SHP77 treated with DMSO at 0.1 percent for 48 hours (cell line): ENCODE data around the gene LYPD5.
"Not testable (repeated sequence)": the region's sequence is repeated elsewhere in the genome, so short reads cannot be mapped to it uniquely, and the experiment has no call there.

Experiments used
- DNase-seq: peaks from one replicate; lab custom pipeline; 2025; lab: John Stamatoyannopoulos, UW

LYPD5 gene

GRCh38 chr19:43806401-43806800, 4.2 kb upstream of the LYPD5 start:
- DNase-seq = not testable (repeated sequence)

- no peak for DNase-seq
Observed at GRCh38 chr19:43804432-43804831, 2.2 kb upstream of the LYPD5 start.

- no peak for DNase-seq
Observed at GRCh38 chr19:43799502-43800142, 2.6 kb downstream of the LYPD5 start.

- no peak for DNase-seq
Observed at GRCh38 chr19:43798546-43799409, 3.5 kb downstream of the LYPD5 start.

GRCh38 chr19:43798026-43798545, 4.2 kb downstream of the LYPD5 start:
- DNase-seq = no peak

- DNase-seq = no peak
Observed at GRCh38 chr19:43797556-43797955, 4.7 kb downstream of the LYPD5 start.

GRCh38 chr19:43797118-43797517, 5.1 kb downstream of the LYPD5 start:
- no peak for DNase-seq

GRCh38 chr19:43790587-43790986, 11.7 kb downstream of the LYPD5 start:
- DNase-seq = no peak

- DNase-seq = no peak
Observed at GRCh38 chr19:43789029-43789428, 13.2 kb downstream of the LYPD5 start.

- no peak for DNase-seq
Observed at GRCh38 chr19:43786665-43787064, 15.6 kb downstream of the LYPD5 start.

- peak; percentile 21 for DNase-seq
Observed at GRCh38 chr19:43784981-43785808, 17.1 kb downstream of the LYPD5 start.

GRCh38 chr19:43784241-43784980, 17.8 kb downstream of the LYPD5 start:
- DNase-seq = no peak

- no peak for DNase-seq
Observed at GRCh38 chr19:43783636-43784035, 18.6 kb downstream of the LYPD5 start.

- DNase-seq = no peak
Observed at GRCh38 chr19:43782689-43783231, 19.5 kb downstream of the LYPD5 start.

- no peak for DNase-seq
Observed at GRCh38 chr19:43782311-43782660, 20.0 kb downstream of the LYPD5 start.

- DNase-seq = no peak
Observed at GRCh38 chr19:43781630-43782310, 20.5 kb downstream of the LYPD5 start.

- DNase-seq = no peak
Observed at GRCh38 chr19:43780706-43781525, 21.3 kb downstream of the LYPD5 start, which contains the start of gene KCNN4. KCNN4 (minus strand) TSS chr19:43780973; CDS start chr19:43780861, 112 bp downstream.

- DNase-seq = no peak
Observed at GRCh38 chr19:43779820-43780219, 22.4 kb downstream of the LYPD5 start.

GRCh38 chr19:43779147-43779819, 23.0 kb downstream of the LYPD5 start:
- no peak for DNase-seq
